Activated gamma-delta T cell treated with anti-CD3 and anti-CD28 coated beads, Interleukin-2, amount 50 U/mL, for 16 hours (primary cell): ENCODE measurements around the gene ZNF691.
"Not testable (repeated sequence)": the region's sequence is repeated elsewhere in the genome, so short reads cannot be mapped to it uniquely, and the experiment has no call there.

ENCODE experiments used
- DNase-seq: peaks from one replicate; pipeline ENCODE4 v3.0.0-alpha.2; 2020; ENCODE audit warnings: low read depth

ZNF691 gene

GRCh38 chr1:42860339-42861013 lies 14.1 kb downstream of the ZNF691 start:
- no peak for DNase-seq

GRCh38 chr1:42861014-42861399 lies 14.6 kb downstream of the ZNF691 start:
- no peak for DNase-seq

GRCh38 chr1:42866549-42866948 lies 20.1 kb downstream of the ZNF691 start:
- DNase-seq, result no peak

GRCh38 chr1:42868466-42868865 lies 22.1 kb downstream of the ZNF691 start:
- DNase-seq, result not testable (repeated sequence)

DNA sequence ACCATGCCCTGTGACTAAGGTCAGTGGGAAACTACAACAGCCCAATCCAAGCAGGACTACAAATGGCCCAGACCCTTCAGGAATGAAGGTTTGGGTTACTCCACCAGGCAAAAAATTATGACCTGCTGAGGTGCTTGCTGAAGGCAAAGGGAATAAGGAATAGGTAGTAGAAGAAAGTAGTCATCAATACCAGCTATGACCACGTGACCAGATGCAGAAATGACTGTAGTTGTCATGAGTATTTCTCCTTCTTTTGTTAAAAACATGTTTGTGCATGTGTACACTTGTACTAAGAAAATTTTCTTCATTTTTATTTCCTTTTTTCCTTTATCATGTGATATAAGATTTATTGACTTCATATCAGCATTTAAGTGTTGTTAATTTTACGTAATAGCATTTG lies 22.8 kb downstream of the ZNF691 start:
- not testable (repeated sequence) for DNase-seq

DNA sequence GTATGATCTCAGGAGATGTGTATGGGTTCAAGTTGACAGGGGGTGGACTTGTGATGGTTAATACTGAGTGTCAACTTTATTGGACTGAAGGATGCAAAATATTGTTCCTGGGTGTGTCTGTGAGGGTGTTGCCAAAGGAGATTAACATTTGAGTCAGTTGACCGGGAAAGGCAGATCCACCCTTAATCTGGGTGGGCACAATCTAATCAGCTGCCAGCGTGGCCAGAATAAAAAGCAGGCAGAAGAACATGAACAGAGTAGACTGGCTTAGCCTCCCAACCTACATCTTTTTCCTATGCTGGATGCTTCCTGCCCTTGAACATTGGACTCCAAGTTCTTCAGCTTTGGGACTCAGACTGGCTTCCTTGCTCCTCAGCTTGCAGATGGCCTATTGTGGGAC lies 23.3 kb downstream of the ZNF691 start:
- DNase-seq, result not testable (repeated sequence)

DNA sequence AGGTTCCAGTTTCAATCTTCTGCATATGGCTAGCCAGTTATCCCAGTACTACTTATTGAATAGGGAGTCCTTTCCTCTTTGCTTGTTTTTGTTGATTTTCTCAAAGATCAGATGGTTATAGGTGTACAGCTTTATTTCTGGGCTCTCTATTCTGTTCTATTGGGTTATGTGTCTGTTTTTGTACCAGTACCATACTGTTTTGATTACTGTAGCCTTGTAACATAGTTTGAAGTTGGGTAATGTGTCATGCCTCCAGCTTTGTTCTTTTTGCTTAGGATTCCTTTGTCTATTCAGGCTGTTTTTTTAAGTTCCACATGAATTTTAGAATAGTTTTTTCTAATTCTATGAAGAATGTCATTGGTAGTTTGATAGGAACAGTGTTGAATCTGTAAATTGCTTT lies 26.7 kb downstream of the ZNF691 start:
- not testable (repeated sequence) for DNase-seq

GRCh38 chr1:42873670-42874069 lies 27.3 kb downstream of the ZNF691 start:
- DNase-seq, result no peak

DNA sequence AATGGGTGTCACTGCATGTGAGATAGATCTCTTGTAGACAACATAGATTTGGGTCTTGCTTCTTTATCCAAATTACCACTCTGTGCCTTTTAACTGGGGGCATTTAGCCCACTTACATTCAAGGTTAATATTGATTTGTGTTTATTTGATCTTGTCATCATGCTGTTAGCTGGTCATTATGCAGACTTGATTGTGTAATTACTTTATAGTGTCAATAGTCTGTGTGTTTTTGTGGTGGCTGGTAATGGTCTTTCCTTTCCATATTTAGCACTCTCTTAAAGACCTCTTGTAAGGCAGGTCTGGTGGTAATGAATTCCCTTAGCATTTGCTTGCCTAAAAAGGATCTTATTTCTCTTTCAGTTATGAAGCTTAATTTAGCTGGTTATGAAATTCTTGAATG lies 29.6 kb downstream of the ZNF691 start:
- no peak for DNase-seq

DNA sequence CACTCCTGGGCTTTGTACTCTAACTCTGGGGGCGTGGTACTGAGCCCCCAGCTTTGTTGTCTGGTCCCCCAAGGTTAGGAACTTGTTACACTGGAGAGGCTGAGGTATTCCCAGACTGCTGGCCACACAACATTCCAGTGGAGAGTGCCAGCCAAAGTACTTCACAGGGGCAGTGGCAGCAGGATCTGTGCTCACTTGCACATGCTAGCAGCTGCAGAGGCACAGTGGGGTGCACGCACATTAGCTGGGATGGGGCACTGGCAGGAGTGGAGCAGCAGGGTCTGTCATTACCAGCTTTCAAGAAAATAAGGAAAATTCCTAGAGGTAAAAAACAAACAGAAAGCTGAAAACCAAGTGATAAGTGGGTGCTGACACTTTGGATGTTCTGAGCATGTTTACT lies 31.0 kb downstream of the ZNF691 start:
- DNase-seq, result no peak

GRCh38 chr1:42880384-42880783 lies 34.0 kb downstream of the ZNF691 start:
- no peak for DNase-seq

DNA sequence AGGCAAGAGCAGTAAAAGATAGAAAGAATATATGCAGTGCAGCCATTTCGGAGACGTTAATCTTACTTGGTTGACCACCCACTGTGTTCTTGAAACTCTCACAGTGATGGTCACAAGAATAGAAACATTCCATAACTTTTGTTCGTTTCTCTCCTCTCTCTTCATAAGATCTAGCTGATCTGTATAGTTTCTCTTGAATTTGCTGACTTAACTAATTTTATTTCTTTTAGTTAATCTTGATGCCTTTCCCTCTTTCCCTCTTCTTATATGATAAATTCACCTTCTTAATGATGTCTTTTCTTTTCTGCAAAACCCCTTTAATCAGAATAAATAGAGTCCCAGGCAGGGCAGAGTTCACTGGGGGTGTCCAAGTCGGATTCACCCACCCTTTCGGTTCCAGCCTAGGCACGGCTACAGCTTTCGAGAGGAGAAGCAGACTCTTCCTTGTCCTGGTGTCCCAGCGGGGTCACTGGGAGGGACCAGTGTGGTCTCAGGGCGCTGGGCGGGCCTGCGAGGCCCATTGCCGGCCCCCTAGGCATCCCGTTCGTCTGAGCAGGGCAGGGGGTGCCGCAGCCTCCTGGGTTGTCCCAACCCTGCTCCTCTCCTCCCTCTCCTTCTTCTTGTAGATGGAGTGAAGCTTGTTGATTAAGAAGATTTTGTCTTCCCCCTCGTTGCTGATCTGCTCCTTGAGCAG lies 39.8 kb downstream of the ZNF691 start:
- DNase-seq, result no peak

DNA sequence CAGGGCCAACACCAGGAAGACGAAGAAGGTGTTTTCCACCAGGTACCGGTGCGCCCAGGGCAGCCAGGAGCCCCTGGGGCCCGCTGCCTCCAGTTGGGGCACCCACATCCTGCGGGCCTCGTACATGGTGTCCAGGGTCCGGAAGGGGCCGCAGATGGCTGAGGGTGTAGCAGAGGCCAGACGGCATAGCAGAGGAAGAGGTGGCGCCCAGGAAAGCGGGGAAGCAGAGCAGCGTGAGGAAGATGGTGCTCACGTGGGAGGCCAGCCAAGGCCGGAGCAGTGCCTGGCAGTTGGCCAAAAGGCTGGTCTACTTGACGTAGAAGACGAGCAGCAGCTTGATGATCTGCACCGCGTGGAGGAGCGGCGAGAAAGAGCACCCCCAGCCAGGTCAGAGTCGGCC lies 40.4 kb downstream of the ZNF691 start:
- DNase-seq, result no peak

DNA sequence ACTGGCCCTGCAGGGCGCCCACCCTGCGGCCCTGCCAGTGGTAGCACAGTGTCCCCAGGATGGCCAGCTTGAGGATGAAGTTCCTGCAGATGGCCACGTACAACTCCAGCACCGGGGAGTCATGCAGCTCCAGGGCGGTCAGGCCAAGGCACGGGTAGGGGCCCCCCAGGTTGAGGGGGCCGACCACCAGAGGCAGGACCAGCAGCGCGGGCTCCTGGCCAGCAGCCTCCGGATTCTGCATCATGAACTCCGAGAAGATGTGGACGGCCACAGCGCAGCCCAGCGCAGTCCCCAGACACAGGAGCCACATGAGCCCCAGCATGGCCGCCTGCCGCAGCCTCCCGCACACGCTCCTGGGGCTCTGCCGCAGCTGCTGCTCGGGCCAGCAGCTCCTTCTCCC lies 41.0 kb downstream of the ZNF691 start:
- DNase-seq, result no peak

DNA sequence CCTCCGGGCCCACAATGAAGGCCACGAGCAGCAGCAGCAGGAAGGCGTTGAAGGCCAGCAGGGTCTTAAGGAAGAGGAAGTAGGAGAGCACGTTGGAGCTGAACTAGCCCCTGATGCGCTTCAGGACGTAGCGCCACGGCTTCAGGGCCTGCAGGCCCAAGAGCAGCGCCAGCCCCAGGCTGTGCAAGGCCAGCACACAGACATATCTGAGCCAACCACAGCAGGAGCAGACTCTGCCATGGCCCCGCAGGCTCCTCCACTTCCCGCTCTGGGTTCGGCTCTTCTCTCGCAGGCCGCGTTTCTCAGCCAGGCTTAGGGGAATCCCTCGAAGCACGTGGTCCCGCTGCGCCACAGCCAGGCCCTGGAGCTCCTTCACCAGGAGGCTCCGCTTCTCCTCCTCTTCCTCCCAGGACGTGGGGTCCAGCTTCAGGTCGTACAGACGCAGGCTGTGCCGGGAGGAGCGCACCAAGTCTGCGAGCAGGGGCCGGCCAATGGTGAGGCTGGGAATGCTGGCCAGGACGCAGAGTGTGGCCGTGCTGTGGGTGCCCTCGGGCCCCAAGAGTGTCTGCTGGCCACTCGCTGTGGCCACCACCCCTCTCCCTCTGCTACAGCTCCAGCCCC lies 41.7 kb downstream of the ZNF691 start:
- DNase-seq, result no peak

- DNase-seq, result no peak
Measured at GRCh38 chr1:42889264-42889663, 42.9 kb downstream of the ZNF691 start.

- no peak for DNase-seq
Measured at GRCh38 chr1:42891465-42892138, 45.2 kb downstream of the ZNF691 start.

DNA sequence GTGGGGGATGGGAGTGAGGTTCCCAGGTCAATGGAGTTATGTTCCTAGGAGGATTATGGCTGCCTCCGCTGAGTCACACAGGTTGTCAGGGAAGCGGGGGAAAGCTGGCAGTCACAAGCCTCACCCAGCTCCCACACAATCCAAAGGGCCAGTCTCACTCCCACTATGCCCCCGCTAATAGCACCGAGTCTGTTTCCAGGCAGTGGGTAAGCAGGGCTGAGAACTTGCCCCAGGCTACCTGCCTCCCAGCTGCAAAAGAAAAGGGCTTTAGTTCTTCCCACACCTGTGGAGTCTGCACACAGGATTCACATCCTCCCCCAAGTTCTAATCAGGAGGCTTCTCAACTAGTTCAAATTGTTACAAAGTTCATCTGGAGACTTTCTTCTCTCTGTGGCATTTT lies 53.5 kb downstream of the ZNF691 start:
- DNase-seq, result not testable (repeated sequence)
